ENCODE measurements around the gene PRTN3. TPM values are rescaled to one million over a fixed set of nuclear protein-coding genes. Genes with fewer than 3 reads are reported as not detected.

PRTN3 gene
- total RNA-seq, 1 donor from 2014 or later: not detected

DNA sequence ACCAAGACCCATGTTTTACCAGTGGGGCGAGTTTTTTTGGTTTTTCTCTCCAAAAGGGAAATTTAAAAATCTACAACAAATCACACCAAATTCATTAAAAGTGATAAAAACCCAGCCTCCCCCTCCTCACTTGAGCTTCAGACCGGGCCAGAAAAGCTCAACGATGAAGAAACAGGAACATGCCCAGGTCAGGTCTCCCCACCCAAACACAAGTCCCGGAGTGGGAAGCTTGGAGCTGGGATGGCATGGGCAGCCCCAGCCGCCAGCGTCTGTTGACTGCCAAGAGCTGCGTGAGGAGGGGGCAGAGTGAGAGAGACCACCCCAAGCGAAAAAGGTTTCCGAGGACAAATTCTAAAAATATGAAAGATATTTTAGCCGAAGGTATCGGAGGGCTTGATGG lies 56.2 kb downstream of the PRTN3 start:
- DNase-seq (ENCODE audit: low read depth in 2 of 2): no peak

DNA sequence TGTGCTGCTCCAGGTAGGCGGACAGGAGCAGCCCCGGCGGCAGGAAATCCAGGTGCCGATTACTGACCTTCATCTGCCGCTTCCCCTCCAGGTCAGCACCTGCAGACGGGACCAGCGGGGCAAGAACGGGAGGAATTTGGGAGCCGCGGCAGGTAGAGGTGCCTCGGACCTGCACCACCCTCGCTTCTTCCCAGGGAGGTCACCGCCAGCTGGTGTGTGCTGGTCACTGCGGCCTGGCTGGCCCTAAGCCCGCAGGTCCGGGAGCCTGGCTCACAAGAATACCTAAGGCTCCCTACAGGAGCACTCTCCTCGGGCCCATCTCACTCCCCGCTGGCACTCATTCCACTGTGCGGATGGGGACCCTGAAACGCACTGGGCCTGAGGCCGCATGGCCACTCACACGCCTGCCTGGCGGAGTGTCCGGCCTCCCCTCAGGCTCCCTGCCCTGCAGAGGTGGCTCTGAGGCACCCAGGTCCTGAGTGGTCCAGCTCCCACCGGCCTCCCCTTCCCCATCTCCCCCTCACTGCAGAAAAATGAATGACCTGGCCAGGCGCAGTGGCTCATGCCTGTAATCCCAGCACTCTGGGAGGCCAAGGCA lies 56.7 kb downstream of the PRTN3 start:
- no peak for DNase-seq (ENCODE audit: low read depth in 2 of 2)

Other genes starting within 250 kb of the PRTN3 start
- gene POLRMT, start 207.5 kb upstream of the PRTN3 start, total RNA-seq: 19.3 and 23.9 TPM in 2 replicates
- not detected in 2 replicates for gene FGF22, start 201.1 kb upstream of the PRTN3 start, total RNA-seq
- 18.9 and 30.0 TPM in 2 replicates for gene RNF126, start 177.8 kb upstream of the PRTN3 start, total RNA-seq
- gene FSTL3, start 164.6 kb upstream of the PRTN3 start, total RNA-seq: 3.1 and 5.9 TPM in 2 replicates
- gene PRSS57, start 145.5 kb upstream of the PRTN3 start, total RNA-seq: not detected in 2 replicates
- gene PALM, start 132.1 kb upstream of the PRTN3 start, total RNA-seq: 35.3 and 54.0 TPM in 2 replicates
- gene MISP, start 89.9 kb upstream of the PRTN3 start, total RNA-seq: not detected in 2 replicates
- gene PTBP1, start 43.5 kb upstream of the PRTN3 start, total RNA-seq: 128 and 154 TPM in 2 replicates
- gene PLPPR3, start 19.0 kb upstream of the PRTN3 start, total RNA-seq: 0.38 and 0.39 TPM in 2 replicates
- gene AZU1, start 13.2 kb upstream of the PRTN3 start, total RNA-seq: not detected in 2 replicates
- gene ELANE, start 11.3 kb downstream of the PRTN3 start, total RNA-seq: not detected in 2 replicates
- gene CFD, start 18.7 kb downstream of the PRTN3 start, total RNA-seq: 2.2 and 2.5 TPM in 2 replicates
- 20.2 and 30.7 TPM in 2 replicates for gene MED16, start 52.2 kb downstream of the PRTN3 start, total RNA-seq
- gene RNU6-9, start 52.5 kb downstream of the PRTN3 start, total RNA-seq: not detected in 2 replicates
- 29.4 and 47.7 TPM in 2 replicates for gene R3HDM4, start 72.2 kb downstream of the PRTN3 start, total RNA-seq
- under 0.01 TPM in 1 of 2 replicates, not detected in the other for gene KISS1R, start 76.3 kb downstream of the PRTN3 start, total RNA-seq
- gene ARID3A, start 85.0 kb downstream of the PRTN3 start, total RNA-seq: 4.2 and 7.2 TPM in 2 replicates
- 79.8 and 94.1 TPM in 2 replicates for gene WDR18, start 143.3 kb downstream of the PRTN3 start, total RNA-seq
- gene GRIN3B, start 159.4 kb downstream of the PRTN3 start, total RNA-seq: 0.25 and 0.26 TPM in 2 replicates
- 31.8 and 60.1 TPM in 2 replicates for gene TMEM259, start 180.1 kb downstream of the PRTN3 start, total RNA-seq
- not detected in 2 replicates for gene RNU6-2, start 180.5 kb downstream of the PRTN3 start, total RNA-seq
- gene CNN2, start 185.6 kb downstream of the PRTN3 start, total RNA-seq: 92.6 and 93.6 TPM in 2 replicates
- gene ABCA7, start 199.1 kb downstream of the PRTN3 start, total RNA-seq: 3.7 and 4.6 TPM in 2 replicates
- 13.5 and 24.6 TPM in 2 replicates for gene ARHGAP45, start 226.2 kb downstream of the PRTN3 start, total RNA-seq